Neural crest cell (in vitro differentiated cells): Measurements from ENCODE around the gene EPS8. TPM values are rescaled to one million over a fixed set of nuclear protein-coding genes. Genes with fewer than 3 reads are reported as not detected.

Experiments
- DNase-seq: peaks from one replicate; pipeline ENCODE4 v3.0.0; 2021; ENCODE audit warnings: low read depth, mixed read lengths, low spot score
- H3K27ac Mint-ChIP-seq: one replicate; pipeline ENCODE4 v1.8.0; 2021; ENCODE audit warnings: mild to moderate bottlenecking, mixed read lengths; ENCODE audit not compliant: unreplicated experiment
- H3K27me3 Mint-ChIP-seq: 2 replicates; pipeline ENCODE4 v1.8.0; 2021; ENCODE audit warnings: low read depth, mild to moderate bottlenecking, mixed read lengths
- H3K36me3 Mint-ChIP-seq: 2 replicates; pipeline ENCODE4 v1.8.0; 2021; ENCODE audit warnings: low read depth, mild to moderate bottlenecking, mixed read lengths
- H3K4me1 Mint-ChIP-seq: 2 replicates; pipeline ENCODE4 v1.8.0; 2021; ENCODE audit warnings: mixed read lengths
- H3K4me3 Mint-ChIP-seq: one replicate; pipeline ENCODE4 v1.8.0; 2021; ENCODE audit warnings: mild to moderate bottlenecking, mixed read lengths
- H3K9me3 Mint-ChIP-seq: 2 replicates; pipeline ENCODE4 v1.8.0; 2021; ENCODE audit warnings: mixed read lengths
- CTCF ChIP-seq: fragments of 200-600 bp; sonication (generic); conservative IDR thresholded peaks from 2 replicates; pipeline ENCODE4 v1.5.0; 2021; ENCODE audit warnings: antibody characterized with exemption, mild to moderate bottlenecking
- total RNA-seq: library from RNA; stranded (reverse); gene quantifications from 2 replicates; pipeline ENCODE4 v1.2.1, GENCODE V29; 2021

EPS8 gene
- total RNA-seq, 1 donor from 2014 or later = 24.4 TPM

DNA sequence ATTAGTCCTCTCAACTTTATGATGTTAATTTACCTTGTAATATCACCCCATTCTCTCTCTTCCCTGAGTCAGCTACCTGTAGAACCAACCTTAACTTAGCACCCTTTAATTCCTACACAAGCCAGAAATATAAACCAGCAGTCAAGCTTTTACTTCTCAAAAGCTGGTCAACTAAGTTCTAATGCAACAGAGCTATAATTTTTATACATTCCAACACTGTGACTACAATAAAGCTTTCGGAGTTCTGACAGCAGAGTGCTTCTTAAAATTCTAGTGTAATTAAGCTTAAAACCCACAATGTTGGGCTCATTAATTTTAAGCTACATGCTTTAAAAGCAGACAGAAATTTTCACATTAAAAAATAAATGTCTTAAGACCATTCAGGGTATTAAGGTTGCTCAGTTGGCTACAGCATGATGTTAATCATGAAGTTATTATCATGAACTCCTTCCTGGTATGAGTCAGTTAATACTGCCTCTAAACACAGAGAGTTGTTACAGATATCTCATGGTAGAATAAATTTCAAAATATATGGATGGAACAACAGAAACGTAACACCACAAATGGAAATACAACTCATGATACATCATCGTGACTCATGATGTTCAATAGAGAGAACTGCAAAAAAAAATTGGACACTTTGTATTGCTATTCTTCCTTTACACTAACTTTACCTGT lies 126.7 kb downstream of the EPS8 start:
- Mint-ChIP-seq H3K27me3 (no peaks in the 10 kb centered on the region), H3K4me3 (no peak overlapping the region), H3K9me3 (no peaks in the 10 kb centered on the region), H3K36me3 (peaks cover 18% of the 10 kb centered on the region), H3K4me1 (no peaks in the 10 kb centered on the region), H3K27ac (peak overlapping the region; percentile 8)
- no peak for DNase-seq
- TF ChIP-seq CTCF = no peak

DNA sequence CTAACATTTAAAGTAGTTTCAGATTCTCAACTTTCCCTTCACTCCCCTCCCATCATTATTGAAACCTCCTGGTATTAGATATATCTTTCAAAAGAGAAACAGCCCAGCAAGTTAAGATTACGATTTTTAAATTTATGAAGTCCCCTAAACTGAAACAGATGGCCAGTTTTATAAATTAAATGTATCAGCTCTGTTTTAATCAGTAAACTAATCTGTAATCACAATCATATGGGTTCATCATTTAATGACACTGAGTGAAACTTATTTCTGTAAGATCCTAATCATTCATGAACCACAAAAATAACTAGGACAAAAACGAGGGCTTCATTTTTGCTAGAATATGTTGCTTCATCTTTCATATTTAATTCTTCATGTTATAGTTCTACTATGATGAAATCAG lies 137.8 kb downstream of the EPS8 start:
- no peaks in the 10 kb centered on the region for H3K9me3 Mint-ChIP-seq
- TF ChIP-seq CTCF = no peak
- H3K27ac Mint-ChIP-seq = no peak overlapping the region
- H3K27me3 Mint-ChIP-seq = no peaks in the 10 kb centered on the region
- no peak overlapping the region for H3K4me3 Mint-ChIP-seq
- H3K36me3 Mint-ChIP-seq = peaks cover 11% of the 10 kb centered on the region
- peaks cover 29% of the 10 kb centered on the region for H3K4me1 Mint-ChIP-seq
- no peak for DNase-seq

GRCh38 chr12:15650399-15651128 lies 138.6 kb downstream of the EPS8 start:
- peaks cover 29% of the 10 kb centered on the region for H3K4me1 Mint-ChIP-seq
- no peaks in the 10 kb centered on the region for H3K9me3 Mint-ChIP-seq
- no peaks in the 10 kb centered on the region for H3K27me3 Mint-ChIP-seq
- DNase-seq = no peak
- H3K27ac Mint-ChIP-seq = peak overlapping the region; percentile 12
- peaks cover 14% of the 10 kb centered on the region for H3K36me3 Mint-ChIP-seq
- TF ChIP-seq CTCF = no peak
- H3K4me3 Mint-ChIP-seq = no peak overlapping the region

DNA sequence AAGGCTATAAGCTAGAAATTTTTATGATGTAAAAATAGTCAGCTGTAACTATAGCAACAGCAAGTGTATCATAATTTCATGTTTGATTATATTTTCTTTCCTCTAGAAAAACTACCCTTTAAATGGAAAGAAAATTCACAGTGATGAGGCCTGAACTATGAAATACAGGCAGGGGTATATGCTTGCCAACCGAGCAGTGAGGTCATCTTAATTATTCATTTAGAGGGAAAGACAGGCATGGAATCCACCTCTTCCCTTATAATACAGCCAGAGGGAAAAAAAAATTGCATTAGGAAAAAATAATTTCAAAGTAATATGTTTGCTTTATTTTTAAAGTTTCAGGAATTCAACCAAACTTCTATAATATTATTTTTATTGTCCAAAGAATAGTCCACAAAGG lies 139.8 kb downstream of the EPS8 start:
- peaks cover 15% of the 10 kb centered on the region for H3K36me3 Mint-ChIP-seq
- H3K9me3 Mint-ChIP-seq = no peaks in the 10 kb centered on the region
- peaks cover 29% of the 10 kb centered on the region for H3K4me1 Mint-ChIP-seq
- no peaks in the 10 kb centered on the region for H3K27me3 Mint-ChIP-seq
- DNase-seq = no peak
- no peak overlapping the region for H3K27ac Mint-ChIP-seq
- H3K4me3 Mint-ChIP-seq = no peak overlapping the region
- TF ChIP-seq CTCF = no peak

GRCh38 chr12:15648558-15648957 lies 140.6 kb downstream of the EPS8 start:
- TF ChIP-seq CTCF = no peak
- Mint-ChIP-seq H3K36me3 (peaks cover 14% of the 10 kb centered on the region), H3K27me3 (no peaks in the 10 kb centered on the region), H3K4me1 (peaks cover 29% of the 10 kb centered on the region), H3K27ac (no peak overlapping the region), H3K4me3 (no peak overlapping the region), H3K9me3 (no peaks in the 10 kb centered on the region)
- DNase-seq = no peak
